Measurements from ENCODE around the gene CATSPERE. TPM values are rescaled to one million over a fixed set of nuclear protein-coding genes. Genes with fewer than 3 reads are reported as not detected.

CATSPERE gene
- total and polyA plus RNA-seq, 9 of the 15 experiments (the other 6 are each of a cell fraction or from before 2014, with no cell fraction given), result 0.06 to 0.16 (median 0.09) TPM; not detected in 3

DNA sequence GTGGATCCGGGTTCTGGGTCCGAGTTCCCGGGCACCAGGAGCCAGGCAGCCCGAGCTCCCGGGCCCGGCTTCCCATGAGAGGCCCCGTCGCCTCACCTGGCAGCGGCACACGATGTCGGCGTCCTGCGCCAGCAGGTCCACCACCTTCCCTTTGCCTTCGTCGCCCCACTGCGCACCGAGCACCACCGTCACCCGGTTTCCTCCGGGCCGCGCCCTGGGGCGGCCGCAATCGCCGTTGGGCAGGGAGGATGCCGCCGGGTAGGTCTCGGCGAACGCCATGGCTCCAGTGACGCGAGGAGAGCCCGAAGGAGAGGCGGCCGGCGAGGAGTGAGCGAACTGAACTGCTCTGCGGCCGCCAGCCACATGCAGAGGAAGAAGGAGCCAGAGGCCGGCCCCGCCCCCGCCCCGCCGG lies 9.5 kb upstream of the CATSPERE start, which contains the start of gene ADSS2 (continued):
- TF ChIP-seq, protein P1, sequence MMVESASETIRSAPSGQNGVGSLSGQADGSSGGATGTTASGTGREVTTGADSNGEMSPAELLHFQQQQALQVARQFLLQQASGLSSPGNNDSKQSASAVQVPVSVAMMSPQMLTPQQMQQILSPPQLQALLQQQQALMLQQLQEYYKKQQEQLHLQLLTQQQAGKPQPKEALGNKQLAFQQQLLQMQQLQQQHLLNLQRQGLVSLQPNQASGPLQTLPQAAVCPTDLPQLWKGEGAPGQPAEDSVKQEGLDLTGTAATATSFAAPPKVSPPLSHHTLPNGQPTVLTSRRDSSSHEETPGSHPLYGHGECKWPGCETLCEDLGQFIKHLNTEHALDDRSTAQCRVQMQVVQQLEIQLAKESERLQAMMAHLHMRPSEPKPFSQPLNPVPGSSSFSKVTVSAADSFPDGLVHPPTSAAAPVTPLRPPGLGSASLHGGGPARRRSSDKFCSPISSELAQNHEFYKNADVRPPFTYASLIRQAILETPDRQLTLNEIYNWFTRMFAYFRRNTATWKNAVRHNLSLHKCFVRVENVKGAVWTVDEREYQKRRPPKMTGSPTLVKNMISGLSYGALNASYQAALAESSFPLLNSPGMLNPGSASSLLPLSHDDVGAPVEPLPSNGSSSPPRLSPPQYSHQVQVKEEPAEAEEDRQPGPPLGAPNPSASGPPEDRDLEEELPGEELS (CRISPR knock-in tag; IDR thresholded peaks at IDR 0.05; ENCODE audit: borderline replicate concordance), result peak; percentile 80; the same call in 1 of the 2 replicates
- TF ChIP-seq, protein P2, sequence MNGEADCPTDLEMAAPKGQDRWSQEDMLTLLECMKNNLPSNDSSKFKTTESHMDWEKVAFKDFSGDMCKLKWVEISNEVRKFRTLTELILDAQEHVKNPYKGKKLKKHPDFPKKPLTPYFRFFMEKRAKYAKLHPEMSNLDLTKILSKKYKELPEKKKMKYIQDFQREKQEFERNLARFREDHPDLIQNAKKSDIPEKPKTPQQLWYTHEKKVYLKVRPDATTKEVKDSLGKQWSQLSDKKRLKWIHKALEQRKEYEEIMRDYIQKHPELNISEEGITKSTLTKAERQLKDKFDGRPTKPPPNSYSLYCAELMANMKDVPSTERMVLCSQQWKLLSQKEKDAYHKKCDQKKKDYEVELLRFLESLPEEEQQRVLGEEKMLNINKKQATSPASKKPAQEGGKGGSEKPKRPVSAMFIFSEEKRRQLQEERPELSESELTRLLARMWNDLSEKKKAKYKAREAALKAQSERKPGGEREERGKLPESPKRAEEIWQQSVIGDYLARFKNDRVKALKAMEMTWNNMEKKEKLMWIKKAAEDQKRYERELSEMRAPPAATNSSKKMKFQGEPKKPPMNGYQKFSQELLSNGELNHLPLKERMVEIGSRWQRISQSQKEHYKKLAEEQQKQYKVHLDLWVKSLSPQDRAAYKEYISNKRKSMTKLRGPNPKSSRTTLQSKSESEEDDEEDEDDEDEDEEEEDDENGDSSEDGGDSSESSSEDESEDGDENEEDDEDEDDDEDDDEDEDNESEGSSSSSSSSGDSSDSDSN (IDR thresholded peaks at IDR 0.05; ENCODE audit: borderline replicate concordance in 1 of 2, low read depth in 2 of 2, low read length in 2 of 2), result peak in 1 of 2 experiments; percentile 51; a peak in 1 of 4 replicates
- TF ChIP-seq RBM34 (IDR thresholded peaks at IDR 0.05; ENCODE audit: borderline replicate concordance, insufficient read depth, low read length), result 0 out of 2 replicates have a peak, but pooled peaks have one; percentile 44
- TF ChIP-seq ZNF324 (CRISPR knock-in tag; IDR thresholded peaks at IDR 0.05), result no peak
- no peak for TF ChIP-seq CBX3 (IDR thresholded peaks at IDR 0.05; ENCODE audit: borderline replicate concordance in 1 of 2, low read length in 2 of 2)
- no peak for TF ChIP-seq ZNF75A (CRISPR knock-in tag; IDR thresholded peaks at IDR 0.05)
- peak; percentile 15; the same call in 1 of the 2 replicates for TF ChIP-seq HDAC2 (IDR thresholded peaks at IDR 0.05)
- TF ChIP-seq BRCA1 (IDR thresholded peaks at IDR 0.05), result no peak
- TF ChIP-seq BRCA1 (CRISPR knock-in tag; IDR thresholded peaks at IDR 0.05), result no peak
- TF ChIP-seq, protein P3, sequence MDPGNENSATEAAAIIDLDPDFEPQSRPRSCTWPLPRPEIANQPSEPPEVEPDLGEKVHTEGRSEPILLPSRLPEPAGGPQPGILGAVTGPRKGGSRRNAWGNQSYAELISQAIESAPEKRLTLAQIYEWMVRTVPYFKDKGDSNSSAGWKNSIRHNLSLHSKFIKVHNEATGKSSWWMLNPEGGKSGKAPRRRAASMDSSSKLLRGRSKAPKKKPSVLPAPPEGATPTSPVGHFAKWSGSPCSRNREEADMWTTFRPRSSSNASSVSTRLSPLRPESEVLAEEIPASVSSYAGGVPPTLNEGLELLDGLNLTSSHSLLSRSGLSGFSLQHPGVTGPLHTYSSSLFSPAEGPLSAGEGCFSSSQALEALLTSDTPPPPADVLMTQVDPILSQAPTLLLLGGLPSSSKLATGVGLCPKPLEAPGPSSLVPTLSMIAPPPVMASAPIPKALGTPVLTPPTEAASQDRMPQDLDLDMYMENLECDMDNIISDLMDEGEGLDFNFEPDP (CRISPR knock-in tag; IDR thresholded peaks at IDR 0.05), result no peak
- peak; percentile 55 for TF ChIP-seq PCBP1 (IDR thresholded peaks at IDR 0.05; ENCODE audit: low read depth, low read length, poor library complexity, severe bottlenecking)
- TF ChIP-seq, protein P4, sequence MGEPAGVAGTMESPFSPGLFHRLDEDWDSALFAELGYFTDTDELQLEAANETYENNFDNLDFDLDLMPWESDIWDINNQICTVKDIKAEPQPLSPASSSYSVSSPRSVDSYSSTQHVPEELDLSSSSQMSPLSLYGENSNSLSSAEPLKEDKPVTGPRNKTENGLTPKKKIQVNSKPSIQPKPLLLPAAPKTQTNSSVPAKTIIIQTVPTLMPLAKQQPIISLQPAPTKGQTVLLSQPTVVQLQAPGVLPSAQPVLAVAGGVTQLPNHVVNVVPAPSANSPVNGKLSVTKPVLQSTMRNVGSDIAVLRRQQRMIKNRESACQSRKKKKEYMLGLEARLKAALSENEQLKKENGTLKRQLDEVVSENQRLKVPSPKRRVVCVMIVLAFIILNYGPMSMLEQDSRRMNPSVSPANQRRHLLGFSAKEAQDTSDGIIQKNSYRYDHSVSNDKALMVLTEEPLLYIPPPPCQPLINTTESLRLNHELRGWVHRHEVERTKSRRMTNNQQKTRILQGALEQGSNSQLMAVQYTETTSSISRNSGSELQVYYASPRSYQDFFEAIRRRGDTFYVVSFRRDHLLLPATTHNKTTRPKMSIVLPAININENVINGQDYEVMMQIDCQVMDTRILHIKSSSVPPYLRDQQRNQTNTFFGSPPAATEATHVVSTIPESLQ (CRISPR knock-in tag; IDR thresholded peaks at IDR 0.05), result peak; percentile 80; the same call in 1 of the 2 replicates
- TF ChIP-seq SIN3A (IDR thresholded peaks at IDR 0.05; ENCODE audit: borderline replicate concordance in 2 of 2, control insufficient read depth in 1 of 2, low read depth in 2 of 2, low read length in 2 of 2), result peak; percentile 44 to 71; a peak in 2 of 4 replicates
- peak; percentile 95 for TF ChIP-seq POLR2A (conservative IDR thresholded peaks at IDR 0.05)
- TF ChIP-seq ZNF217 (CRISPR knock-in tag; IDR thresholded peaks at IDR 0.05), result no peak
- TF ChIP-seq, protein P5, sequence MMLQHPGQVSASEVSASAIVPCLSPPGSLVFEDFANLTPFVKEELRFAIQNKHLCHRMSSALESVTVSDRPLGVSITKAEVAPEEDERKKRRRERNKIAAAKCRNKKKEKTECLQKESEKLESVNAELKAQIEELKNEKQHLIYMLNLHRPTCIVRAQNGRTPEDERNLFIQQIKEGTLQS (IDR thresholded peaks at IDR 0.05), result no peak
- TF ChIP-seq, protein P5 (CRISPR knock-in tag; conservative IDR thresholded peaks at IDR 0.05), result no peak
- TF ChIP-seq, protein P6, sequence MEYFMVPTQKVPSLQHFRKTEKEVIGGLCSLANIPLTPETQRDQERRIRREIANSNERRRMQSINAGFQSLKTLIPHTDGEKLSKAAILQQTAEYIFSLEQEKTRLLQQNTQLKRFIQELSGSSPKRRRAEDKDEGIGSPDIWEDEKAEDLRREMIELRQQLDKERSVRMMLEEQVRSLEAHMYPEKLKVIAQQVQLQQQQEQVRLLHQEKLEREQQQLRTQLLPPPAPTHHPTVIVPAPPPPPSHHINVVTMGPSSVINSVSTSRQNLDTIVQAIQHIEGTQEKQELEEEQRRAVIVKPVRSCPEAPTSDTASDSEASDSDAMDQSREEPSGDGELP (CRISPR knock-in tag; IDR thresholded peaks at IDR 0.05; ENCODE audit: borderline replicate concordance), result peak; percentile 44
